PC-3 (cell line): ENCODE measurements around the gene DCAF7.

Experiments
- CTCF ChIP-seq: fragments of 300-600 bp; sonication (generic); conservative IDR thresholded peaks from 2 replicates; pipeline ENCODE4 v1.5.1; 2017; ENCODE audit warnings: antibody characterized with exemption, low read depth, mild to moderate bottlenecking, low read length
- EZH2 ChIP-seq: fragments of 300-600 bp; sonication (generic); IDR thresholded peaks from one replicate; pipeline ENCODE4 v1.6.1; 2017; ENCODE audit warnings: antibody characterized with exemption, mild to moderate bottlenecking, low read length; ENCODE audit not compliant: unreplicated experiment
- EZH2phosphoT487 ChIP-seq: fragments of 300-600 bp; sonication (generic); IDR thresholded peaks from 2 replicates; pipeline ENCODE4 v1.6.1; 2018; ENCODE audit warnings: mild to moderate bottlenecking, antibody characterized with exemption, low read length, borderline replicate concordance

- TF ChIP-seq CTCF (no peak), EZH2 (no peak), EZH2phosphoT487 (no peak)
Observed at GRCh38 chr17:63512896-63513644, 37.2 kb upstream of the DCAF7 start.
